NK-92 (cell line): ENCODE data around the gene PTPRG.
"Not testable (repeated sequence)": the region's sequence is repeated elsewhere in the genome, so short reads cannot be mapped to it uniquely, and the experiment has no call there.

Experiments
- DNase-seq: peaks from one replicate; lab custom pipeline; 2025; ENCODE audit not compliant: unreplicated experiment; lab: John Stamatoyannopoulos, UW

PTPRG gene

DNA sequence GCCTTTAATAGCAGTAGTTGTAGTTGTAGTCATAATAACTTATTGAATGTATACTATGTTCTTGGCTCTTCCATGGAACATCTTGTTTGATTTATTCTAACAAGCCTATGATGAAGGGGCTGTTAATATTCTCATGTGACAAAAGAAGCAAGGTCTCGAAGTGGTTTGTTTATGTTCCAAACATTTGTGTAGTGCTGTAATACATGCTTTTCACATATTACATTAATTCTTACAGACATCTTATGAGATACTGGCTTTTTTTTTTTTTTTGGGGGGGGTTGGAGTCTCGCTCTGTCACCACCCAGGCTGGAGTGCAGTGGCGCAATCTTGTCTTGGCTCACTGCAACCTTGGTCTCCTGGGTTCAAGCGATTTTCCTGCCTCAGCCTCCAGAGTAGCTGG, 252.3 kb downstream of the PTPRG start:
- no peak for DNase-seq

DNA sequence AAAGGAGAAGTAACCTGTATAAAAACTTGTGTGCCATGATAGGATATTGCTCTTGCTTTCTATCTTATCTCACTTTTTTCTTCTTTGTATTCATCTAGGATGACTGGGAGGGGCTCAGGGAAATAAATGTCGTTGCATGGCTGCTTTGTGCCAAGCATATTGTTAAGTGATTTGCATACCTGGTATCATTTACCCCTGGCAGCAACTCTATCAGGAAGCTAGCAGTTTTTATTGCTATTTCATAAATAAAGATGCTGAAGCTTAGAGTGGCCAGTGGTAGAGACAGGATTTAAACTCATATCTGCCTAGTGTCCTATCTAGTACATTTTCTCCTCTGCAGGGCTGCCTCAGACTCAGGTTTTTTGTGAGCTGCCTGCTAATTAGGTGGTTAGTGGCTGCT, 253.3 kb downstream of the PTPRG start:
- DNase-seq: no peak

DNA sequence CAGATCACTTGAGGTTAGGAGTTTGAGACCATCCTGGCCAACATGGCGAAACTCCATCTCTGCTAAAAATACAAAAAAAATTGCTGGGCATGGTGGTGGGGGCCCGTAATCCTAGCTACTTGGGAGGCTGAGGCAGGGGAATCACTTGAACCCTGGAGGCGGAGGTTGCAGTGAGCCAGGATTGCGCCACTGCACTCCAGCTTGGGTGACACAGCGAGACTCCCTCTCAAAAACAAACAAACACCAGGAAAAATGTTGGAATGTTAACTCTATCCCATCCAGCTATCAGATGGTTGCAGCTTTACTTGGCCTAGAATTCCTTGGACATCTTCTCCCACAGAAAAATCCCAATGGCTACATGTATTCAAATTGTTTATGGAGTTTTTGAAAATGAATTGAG, 254.9 kb downstream of the PTPRG start:
- not testable (repeated sequence) for DNase-seq

DNA sequence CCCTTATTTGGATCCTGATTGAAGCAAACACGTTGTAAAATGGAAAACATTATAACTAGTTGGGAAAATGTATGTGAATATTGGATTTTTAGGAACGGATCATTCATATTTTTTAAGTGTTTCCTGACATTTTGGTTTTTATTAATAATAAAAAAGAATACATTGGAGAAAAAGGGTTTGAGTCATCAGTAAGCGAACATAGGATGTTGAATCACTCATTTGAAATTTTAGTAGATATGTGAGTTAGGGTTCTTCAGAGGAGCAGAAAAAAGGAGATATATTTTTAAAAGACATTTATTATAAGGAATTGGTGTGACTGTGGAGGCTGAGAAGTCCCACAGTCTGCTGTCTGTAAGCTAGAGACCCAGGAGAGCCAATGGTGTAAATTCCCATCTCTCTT, 258.5 kb downstream of the PTPRG start:
- DNase-seq: no peak

DNA sequence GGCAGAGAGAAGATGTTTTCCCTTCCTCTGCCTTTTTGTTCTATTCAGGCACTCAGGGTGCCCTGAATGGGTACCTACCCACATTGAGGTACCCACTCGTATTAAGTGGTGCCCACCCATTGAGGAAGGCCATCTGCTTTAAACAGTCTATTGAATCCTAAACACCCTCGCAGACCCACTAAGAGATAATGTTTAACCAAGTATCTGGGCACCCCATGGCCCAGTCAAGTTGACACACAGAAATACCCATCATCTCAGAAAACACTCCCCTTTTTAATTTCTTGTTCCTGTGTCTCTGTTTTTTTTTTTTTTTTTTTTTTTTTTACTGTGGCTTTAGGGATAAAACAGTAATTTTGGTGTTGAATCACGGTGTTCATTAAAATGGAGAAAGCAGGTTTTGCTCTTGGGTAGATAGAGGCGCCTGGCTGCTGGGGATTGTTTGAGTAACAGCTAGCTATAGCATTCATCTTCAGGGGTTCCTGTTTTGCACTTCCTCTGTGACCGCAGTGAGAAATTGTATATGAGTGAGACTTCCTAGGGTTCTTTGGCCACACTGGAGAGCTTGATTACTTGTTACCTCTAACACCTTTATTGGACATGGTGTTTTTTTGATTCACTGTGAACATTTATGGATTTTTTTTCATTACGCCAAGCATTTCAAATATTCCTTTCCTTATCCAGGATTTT, 259.1 kb downstream of the PTPRG start:
- DNase-seq: no peak

DNA sequence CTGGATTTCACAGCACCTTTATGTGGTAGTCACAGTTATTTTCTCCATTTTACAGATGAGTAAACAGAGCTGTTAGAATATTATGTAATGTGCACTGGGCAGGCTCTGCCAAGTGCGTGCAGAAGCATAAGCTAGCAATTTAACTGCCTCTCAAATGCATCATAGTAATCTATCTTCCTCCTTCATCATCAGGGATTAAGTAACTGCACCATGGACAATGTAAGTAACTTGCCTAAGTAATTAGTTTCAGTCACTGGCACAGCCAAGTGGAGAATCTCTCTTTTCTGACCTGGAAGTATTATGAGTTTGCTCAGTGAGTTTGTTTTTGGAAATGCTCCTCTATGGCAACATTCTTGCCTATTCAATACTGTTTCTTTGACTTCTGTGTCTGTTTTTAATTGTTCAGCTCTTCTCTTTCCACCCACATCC, 260.5 kb downstream of the PTPRG start:
- no peak for DNase-seq

DNA sequence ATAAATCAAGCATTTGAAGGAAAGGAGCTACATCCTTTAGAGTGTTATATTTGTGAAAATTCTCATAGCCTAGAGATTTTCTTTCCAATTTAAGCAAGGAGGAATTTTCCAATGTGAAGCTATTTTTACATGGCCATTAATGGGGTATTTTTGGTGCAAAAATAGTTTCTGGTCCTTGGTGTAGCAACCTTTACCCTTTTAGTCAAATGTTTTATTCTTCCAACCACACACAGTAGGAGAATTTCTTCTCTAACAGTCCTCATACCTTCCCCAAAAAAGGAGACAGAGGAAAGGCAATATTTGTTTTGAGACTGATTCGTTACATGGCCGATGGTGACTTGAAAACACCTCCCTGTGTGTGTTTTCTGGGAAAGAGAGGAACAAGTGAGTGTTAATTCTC, 261.2 kb downstream of the PTPRG start:
- DNase-seq: no peak

DNA sequence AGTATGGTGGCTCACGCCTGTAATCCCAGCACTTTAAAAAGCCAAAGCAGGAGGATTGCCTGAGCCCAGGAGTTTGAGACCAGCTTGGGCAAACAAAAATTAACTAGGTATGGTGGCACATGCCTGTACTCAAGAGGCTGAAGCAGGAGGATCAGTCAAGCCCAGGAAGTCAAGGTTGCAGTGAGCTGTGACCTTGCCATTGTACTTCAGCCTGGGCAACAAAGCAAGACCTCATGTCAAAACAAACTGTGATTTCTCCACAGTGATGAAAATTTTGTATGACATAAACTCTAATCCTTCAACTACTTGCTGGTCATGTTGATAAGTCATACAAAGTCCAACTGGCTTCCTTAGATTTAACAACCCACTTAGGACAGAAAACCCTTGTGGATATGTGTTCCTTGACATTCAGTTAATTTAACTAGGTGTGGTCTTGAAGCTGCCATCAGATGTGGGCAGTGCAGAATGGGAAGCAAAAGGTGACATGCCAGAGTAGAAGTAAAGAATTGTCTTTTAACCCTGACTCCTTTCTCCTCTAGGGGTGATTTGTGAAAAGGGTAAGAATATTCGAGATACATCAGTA, 263.3 kb downstream of the PTPRG start:
- no peak for DNase-seq

DNA sequence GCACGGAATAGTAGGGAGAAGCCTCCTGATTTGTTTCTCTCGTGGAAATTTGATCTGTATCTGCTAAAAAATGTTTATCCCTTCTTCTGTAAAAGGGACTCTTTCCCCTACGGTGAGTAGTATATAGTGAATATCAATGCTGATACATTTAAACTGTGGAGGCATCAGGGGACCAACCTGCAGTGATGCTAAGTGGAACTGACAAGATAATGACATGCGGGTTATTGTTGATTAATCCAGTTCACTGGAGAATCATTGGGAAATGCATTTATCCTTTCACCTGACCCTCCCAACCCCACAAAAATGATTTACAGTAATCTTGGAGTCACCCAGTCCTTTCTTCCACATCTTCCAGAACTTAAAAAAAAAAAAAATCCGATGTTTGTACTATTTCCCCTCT, 264.8 kb downstream of the PTPRG start:
- no peak for DNase-seq

DNA sequence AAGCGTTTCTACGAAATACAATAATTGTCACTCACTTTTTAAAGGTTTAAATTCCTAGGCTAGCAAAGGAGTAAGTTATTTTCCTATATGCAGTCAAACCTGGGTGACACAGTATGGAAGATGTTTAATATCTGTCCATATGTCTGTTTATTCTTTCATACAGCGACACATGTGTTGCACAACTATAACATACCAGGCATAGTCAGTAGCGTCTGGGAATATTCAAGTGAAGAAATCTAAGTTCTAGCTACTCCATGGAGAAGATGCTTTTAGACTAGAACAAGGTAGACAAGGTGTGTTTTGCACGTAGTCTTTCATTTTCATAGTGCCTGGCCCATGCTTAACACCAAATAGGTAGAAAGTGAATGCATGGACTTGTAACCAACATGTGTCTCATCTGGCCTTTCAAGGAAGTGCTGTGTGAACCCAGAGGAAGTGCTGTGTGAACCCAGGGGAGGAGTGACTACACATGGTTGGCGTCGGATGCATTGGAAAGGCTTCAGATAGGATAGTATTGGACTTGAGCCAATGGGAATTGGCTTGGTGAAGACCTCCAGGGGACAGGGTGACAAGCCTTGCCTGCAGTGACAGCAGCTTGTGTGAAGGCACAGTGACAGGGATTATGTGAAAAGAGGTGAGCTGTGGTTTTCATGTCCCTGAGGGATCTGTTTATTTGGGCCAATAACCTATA, 267.0 kb downstream of the PTPRG start:
- no peak for DNase-seq

DNA sequence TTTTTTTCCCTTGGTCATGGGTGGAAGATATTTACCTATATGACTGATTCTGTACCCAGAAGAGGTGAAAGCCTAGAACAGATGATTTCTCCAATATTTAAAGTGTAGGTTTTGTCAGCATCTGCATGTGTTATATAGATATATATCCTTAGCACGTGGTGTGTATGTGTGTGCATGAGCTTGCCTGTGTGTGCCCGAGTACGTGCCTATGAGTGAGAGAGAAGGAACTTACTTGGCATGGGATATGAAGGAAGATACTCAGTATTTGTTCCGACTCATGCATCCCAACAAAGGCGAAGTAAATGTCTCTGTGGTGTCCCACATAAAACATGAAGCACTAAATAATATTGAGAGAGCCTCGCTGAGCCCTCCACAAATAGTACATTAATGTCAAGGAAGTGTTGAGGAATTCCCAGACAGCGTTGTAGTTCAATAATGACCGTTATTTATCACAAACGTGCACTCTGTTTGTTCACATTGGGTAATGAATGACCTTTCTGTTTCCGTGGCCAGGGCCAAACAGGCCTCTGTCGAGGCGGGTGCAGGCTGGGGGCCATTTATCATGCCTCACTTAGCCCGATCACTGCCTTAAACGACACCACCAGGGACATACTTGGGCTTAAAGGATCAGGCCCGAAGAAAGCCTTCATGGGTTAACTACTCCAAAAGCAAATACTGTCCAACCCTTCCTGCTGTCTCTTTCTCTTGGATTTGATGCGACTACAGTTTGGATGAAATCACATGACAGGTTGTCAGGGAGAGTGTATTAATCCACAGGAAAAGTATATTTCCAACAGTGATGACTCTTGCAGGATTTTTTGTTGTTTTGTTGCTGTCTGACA, 267.7 kb downstream of the PTPRG start:
- no peak for DNase-seq

DNA sequence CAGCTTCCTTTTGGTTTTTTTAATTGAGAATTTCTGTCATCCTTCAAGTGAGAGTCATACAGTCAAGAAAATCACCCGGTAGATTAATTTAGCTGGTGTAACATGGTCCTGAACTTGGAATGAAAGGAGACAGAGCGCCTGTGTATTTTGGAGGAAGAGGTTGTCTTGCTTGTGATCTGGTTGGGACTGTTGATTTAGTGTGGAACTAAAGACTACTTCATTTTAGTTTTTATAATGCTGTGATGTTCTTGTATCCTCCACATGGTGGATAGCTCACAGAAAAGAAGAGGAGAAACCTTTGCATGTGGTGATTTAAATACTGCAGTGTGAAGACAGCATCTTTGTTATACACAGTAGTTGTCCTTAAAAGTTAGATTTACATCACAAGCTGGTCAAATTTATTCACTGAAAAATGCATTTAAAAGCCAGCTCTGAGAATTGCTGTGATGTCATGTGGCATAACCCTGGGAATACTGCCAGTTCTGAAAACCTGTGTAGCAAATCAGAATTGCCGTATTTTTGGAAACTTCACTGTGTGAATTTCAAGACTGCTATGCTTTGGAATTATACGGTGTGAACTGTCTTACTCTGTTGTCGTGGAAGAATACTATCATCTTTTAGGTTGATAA, 268.5 kb downstream of the PTPRG start:
- DNase-seq: no peak

DNA sequence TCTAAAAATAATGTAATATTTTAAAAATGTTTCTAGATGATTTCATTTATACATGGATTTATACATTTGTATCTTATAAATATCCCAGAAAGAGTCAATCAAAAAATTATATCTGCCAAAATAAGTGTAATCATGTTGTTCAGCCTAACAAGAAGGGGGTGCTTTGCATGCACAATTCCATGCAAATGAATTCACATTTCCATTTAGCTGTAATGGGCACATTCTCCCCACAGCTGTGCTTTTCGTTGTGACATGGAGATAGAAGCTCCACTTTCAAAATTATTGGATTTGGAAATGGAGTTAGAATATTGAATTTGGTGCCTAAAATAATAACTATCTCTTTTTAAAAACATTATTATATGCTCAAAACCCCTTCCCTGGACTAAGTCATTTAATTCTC, 270.6 kb downstream of the PTPRG start:
- DNase-seq: no peak

DNA sequence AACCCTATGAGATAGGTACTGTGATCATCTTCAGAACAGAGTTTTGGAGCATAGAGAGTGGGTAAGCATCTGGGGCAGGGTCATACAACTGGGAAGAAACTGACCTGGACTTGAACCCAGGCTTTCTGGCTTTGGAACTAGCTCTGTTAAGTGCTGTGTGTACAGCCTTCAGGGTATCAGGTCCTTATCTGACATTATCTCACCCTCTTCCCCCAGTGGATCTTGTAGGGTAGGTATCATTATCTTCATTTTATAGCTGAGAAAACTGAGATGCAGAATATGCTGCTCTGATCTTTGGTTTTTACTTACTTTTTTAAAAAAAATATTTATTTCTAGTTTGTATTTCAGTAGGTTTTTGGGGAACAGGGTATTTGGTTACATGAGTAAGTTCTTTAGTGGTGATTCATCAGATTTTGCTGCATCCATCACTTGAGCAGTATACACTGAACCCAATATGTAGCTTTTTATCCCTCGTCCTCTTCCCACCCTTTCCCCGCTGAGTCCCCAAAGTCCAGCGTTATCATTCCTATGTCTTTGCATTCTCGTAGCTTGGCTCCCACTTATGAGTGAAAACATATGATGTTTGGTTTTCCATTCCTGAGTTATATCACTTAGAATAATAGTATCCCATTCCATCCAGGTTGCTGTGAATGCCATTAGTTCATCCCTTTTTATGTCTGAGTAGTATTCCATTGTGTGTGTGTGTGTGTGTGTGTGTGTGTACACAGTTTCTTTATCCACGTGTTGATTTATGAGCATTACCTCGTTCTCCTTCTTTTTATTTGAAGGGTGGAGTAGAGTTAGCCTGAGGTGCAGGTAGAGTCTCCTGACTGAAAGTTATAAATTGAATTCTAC, 271.2 kb downstream of the PTPRG start:
- no peak for DNase-seq

DNA sequence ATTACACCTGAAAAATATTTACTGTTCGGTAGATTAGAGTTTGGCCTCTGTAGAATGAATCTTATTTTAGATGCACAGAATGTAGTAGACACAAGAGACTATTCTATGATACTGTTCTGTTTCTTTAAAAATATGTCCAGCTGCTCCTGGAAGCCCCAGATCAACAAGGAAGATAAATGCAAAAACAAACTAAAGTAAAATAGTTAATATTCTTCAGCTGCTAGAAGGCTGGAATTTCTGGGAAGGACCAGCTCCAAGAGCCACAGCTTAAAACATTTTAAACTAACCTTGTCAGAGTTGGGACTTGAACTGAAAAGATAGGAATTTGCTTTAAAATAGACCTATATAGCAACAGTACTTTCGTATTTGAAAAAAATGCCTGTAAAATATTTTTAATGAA, 277.9 kb downstream of the PTPRG start:
- DNase-seq: no peak

DNA sequence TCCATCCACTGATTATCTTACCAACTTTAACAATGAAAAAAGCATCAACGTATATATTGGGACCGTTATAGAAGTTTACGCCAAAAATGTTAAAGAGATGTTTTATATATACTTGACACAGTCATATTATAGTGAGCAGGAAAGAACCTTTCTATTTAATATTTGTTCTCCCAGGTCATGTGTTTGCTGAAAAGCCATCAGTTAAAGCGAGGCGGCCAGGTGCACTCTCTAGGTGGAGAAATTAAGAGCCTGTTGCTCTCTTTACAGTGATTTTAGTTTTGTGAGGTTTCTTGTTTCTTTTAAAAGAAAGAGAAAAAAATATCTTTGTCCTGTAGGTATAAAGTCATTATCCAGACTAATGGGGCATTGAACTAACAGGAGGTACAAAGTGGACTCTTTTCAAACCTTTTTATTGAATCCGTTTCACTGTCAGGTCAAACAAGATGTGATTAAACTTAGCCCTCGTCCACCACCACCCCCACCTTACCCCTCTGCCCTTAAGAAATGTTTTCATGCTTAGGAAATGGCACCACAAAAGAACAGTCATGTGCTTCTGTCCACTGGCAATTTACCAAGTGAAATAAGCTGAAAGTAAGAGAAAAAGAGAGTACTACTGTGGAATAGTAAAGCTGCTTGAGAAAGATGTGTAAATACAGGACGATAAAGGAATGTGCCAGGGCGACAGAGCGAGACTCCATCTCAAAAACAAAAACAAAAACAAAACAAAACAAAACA, 279.9 kb downstream of the PTPRG start:
- DNase-seq: no peak

DNA sequence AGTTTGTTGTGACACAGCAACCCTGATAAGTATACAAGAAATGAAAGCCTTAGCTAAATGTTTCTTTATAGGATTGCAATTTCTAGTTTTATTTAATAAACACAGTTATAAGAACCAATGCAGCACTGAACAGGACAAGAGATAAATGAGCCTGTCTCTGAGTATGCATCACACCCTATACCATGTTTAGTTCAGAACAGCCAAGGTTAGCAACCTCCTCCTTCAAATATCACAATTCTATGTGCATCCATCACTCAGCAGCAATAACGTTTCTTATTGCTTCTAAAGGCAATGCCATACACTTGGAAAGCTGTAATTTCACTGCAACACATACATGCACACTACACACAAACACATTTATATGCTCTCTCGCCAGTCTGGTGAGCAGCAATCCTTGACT, 280.6 kb downstream of the PTPRG start:
- no peak for DNase-seq

DNA sequence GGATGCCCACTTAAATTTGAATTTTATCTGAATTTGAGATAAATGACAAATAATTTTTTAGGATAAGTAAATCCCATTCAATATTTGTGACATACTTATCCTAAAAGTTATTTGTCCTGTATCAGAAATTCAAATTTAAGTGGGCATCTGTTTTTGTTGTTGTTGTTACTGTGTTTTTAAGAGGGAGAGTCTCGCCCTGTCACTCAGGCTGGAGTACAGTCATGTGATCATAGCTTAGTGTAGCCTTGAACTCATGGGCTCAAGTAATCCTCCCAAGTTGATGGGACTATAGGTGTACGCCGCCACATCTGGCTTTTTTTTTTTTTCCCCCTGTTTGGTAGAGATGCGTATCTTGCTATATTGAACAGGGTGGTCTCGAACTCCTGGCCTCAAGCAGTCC, 283.0 kb downstream of the PTPRG start:
- DNase-seq: no peak

DNA sequence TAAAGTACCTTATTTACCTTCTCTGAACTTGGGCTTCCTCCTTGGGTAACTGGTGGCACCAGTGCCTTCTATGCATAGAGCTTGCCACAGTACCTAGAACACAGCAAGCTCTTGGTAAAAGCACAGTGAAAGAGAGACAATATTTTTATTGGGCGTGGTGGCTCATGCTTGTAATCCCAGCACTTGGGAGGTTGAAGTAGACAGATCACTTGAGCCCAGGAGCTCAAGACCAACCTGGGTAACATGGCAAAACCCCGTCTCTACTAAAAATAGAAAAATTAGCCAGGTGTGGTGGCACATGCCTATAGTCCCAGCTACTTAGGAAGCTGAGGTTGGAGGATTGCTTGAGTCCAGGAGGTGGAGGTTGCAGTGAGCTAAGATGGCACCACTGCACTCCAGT, 285.1 kb downstream of the PTPRG start:
- DNase-seq: no peak
